ENCODE data around the gene TOMM7. TPM values are rescaled to one million over a fixed set of nuclear protein-coding genes. Genes with fewer than 3 reads are reported as not detected.

TOMM7 gene
- polyA plus RNA-seq (2011; rRNA removed) (575 and 685 TPM in 2 replicates), polyA plus RNA-seq (2017; fragmentation: RNase III; extraction: RNeasy Plus Mini Kit Qiagen cat#74134 plus additional on column Dnase treatment) (477 to 546 TPM (median 526 TPM) in 3 replicates), polyA minus RNA-seq (2011; rRNA and poly(A)+ RNA removed) (134 and 180 TPM in 2 replicates)
- 270 and 335 TPM in 2 replicates for polyA plus RNA-seq (2012; cell fraction: cytosol; rRNA removed)
- 54.9 and 94.0 TPM in 2 replicates for polyA plus RNA-seq (2012; cell fraction: nucleus; rRNA removed)

DNA sequence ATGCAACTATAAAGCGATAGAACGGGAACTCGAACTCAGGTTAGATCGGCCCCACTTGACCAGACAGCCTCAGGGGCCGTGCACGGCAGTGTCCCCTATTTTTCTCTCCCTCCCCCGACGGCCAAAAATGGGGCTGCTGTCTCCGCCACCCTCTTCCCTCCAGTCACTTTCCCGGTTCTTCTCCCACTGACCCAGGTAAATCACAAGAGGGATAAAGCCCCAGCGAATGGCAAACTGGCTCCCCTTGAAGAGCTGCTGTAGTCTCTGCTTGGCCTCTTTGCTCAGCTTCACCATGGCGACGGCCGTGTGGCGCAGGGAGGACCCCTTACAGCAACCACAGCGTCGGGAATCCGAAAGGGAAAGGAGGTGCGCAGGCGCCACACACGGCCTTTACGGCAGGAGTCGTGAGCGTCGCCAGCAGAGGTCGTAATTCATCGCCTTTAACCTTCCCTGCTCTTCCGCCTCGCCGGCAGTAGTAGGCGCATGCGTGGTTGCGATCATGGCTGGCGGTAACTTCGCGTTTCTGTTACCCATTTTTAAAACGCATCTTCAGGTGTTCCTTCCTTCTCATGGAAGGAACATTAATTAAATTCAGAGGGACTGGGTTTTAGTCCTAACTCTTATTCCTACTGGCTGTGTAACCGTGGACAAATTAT lies at the start of gene TOMM7:
Gene TOMM7, minus strand, starts transcription at position 364 of the 656 bp plus-strand sequence. Its CDS starts 70 bp downstream, at position 294.
- ChIA-PET POLR2A (interaction anchor here (2.0 kb wide), 1 partner anchor 37 kb away, joined by 7 read pairs; no protein-coding TSS in a partner anchor), CTCF (interaction anchor here (0.6 to 2.3 kb wide), 6 partner anchors 10 to 232 kb away, joined by 3 to 5 read pairs (median 4); no protein-coding TSS in a partner anchor)
- H3K4me2 ChIP-seq, result peak within 1 kb of the TSS; percentile 84
- ATAC-seq (peak; percentile 94 to 97), FAIRE-seq (peak; percentile 95), DNase-seq (ENCODE audit: low read depth in 1 of 2, low spot score in 1 of 2) (peak; percentile 93 to 98)
- H3K4me3 ChIP-seq, result peak within 1 kb of the TSS; percentile 83
- peaks cover 22% of the 10 kb centered on the region; the same call in 2 of the 3 replicates for H3K4me1 ChIP-seq
- H3K27ac ChIP-seq, result peak within 1 kb of the TSS; percentile 92 to 94
- no peaks in the 10 kb centered on the region for H3K9me3 ChIP-seq
- under 1% methylated on average over 36 of the region's 38 CpGs for WGBS (ENCODE audit: missing lambda C conversion rate)
- TF ChIP-seq HEYL (CRISPR knock-in tag; IDR thresholded peaks at IDR 0.05), result no peak
- TF ChIP-seq GATA3 (IDR thresholded peaks at IDR 0.05; ENCODE audit: borderline replicate concordance), result peak; percentile 63; the same call in 1 of the 2 replicates
- TF ChIP-seq SMC3 (IDR thresholded peaks at IDR 0.05), result peak; percentile 26; the same call in 1 of the 3 replicates
- TF ChIP-seq, protein P1, sequence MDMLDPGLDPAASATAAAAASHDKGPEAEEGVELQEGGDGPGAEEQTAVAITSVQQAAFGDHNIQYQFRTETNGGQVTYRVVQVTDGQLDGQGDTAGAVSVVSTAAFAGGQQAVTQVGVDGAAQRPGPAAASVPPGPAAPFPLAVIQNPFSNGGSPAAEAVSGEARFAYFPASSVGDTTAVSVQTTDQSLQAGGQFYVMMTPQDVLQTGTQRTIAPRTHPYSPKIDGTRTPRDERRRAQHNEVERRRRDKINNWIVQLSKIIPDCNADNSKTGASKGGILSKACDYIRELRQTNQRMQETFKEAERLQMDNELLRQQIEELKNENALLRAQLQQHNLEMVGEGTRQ (IDR thresholded peaks at IDR 0.05), result no peak
- TF ChIP-seq, protein P2, sequence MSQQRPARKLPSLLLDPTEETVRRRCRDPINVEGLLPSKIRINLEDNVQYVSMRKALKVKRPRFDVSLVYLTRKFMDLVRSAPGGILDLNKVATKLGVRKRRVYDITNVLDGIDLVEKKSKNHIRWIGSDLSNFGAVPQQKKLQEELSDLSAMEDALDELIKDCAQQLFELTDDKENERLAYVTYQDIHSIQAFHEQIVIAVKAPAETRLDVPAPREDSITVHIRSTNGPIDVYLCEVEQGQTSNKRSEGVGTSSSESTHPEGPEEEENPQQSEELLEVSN (IDR thresholded peaks at IDR 0.05; ENCODE audit: borderline replicate concordance, low read depth), result 0 out of 2 replicates have a peak, but pooled peaks have one; percentile 32
- no peak for TF ChIP-seq HOXB13 (CRISPR knock-in tag; IDR thresholded peaks at IDR 0.05; ENCODE audit: low read depth)
- TF ChIP-seq HOXA7 (CRISPR knock-in tag; IDR thresholded peaks at IDR 0.05), result no peak
- TF ChIP-seq, protein P3, sequence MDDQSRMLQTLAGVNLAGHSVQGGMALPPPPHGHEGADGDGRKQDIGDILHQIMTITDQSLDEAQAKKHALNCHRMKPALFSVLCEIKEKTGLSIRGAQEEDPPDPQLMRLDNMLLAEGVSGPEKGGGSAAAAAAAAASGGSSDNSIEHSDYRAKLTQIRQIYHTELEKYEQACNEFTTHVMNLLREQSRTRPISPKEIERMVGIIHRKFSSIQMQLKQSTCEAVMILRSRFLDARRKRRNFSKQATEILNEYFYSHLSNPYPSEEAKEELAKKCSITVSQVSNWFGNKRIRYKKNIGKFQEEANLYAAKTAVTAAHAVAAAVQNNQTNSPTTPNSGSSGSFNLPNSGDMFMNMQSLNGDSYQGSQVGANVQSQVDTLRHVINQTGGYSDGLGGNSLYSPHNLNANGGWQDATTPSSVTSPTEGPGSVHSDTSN (IDR thresholded peaks at IDR 0.05), result no peak
- no peak for TF ChIP-seq RCOR1 (IDR thresholded peaks at IDR 0.05; ENCODE audit: low read depth, low read length)
- no peak for TF ChIP-seq ZFP36 (IDR thresholded peaks at IDR 0.05; ENCODE audit: borderline replicate concordance, partially characterized antibody)
- no peak for TF ChIP-seq ZC3H11A (IDR thresholded peaks at IDR 0.05)
- TF ChIP-seq MYC (IDR thresholded peaks at IDR 0.05; ENCODE audit: borderline replicate concordance, low read length), result 0 out of 2 replicates have a peak, but pooled peaks have one; percentile 60
- peak in 1 of 2 experiments; percentile 79; a peak in 3 of 5 replicates for TF ChIP-seq JUN (IDR thresholded peaks at IDR 0.05)
- TF ChIP-seq SREBF2 (IDR thresholded peaks at IDR 0.05), result no peak
- TF ChIP-seq HOXB5 (CRISPR knock-in tag; IDR thresholded peaks at IDR 0.05), result no peak
- no peak for TF ChIP-seq JUNB (IDR thresholded peaks at IDR 0.05)
- TF ChIP-seq, protein P4, sequence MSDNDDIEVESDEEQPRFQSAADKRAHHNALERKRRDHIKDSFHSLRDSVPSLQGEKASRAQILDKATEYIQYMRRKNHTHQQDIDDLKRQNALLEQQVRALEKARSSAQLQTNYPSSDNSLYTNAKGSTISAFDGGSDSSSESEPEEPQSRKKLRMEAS (IDR thresholded peaks at IDR 0.05), result peak; percentile 85
- TF ChIP-seq TFCP2L1 (CRISPR knock-in tag; IDR thresholded peaks at IDR 0.05), result no peak
- no peak for TF ChIP-seq FOSL2 (IDR thresholded peaks at IDR 0.05)
- TF ChIP-seq FOSL2 (CRISPR knock-in tag; IDR thresholded peaks at IDR 0.05), result no peak
- no peak for TF ChIP-seq FOSB (CRISPR knock-in tag; IDR thresholded peaks at IDR 0.05)
- no peak for TF ChIP-seq ESRRA (IDR thresholded peaks at IDR 0.05; ENCODE audit: borderline replicate concordance, low read length)
- TF ChIP-seq, protein P5, sequence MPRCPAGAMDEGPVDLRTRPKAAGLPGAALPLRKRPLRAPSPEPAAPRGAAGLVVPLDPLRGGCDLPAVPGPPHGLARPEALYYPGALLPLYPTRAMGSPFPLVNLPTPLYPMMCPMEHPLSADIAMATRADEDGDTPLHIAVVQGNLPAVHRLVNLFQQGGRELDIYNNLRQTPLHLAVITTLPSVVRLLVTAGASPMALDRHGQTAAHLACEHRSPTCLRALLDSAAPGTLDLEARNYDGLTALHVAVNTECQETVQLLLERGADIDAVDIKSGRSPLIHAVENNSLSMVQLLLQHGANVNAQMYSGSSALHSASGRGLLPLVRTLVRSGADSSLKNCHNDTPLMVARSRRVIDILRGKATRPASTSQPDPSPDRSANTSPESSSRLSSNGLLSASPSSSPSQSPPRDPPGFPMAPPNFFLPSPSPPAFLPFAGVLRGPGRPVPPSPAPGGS (IDR thresholded peaks at IDR 0.05), result peak; percentile 78; the same call in 2 of the 3 replicates
- TF ChIP-seq RNF2 (IDR thresholded peaks at IDR 0.05; ENCODE audit: borderline replicate concordance, low read depth), result no peak
- TF ChIP-seq KDM5A (IDR thresholded peaks at IDR 0.05), result no peak
- TF ChIP-seq RARB (CRISPR knock-in tag; IDR thresholded peaks at IDR 0.05), result no peak
- TF ChIP-seq POLR2A (IDR thresholded peaks at IDR 0.05; ENCODE audit: low read length), result peak; percentile 84
- TF ChIP-seq, protein P6, sequence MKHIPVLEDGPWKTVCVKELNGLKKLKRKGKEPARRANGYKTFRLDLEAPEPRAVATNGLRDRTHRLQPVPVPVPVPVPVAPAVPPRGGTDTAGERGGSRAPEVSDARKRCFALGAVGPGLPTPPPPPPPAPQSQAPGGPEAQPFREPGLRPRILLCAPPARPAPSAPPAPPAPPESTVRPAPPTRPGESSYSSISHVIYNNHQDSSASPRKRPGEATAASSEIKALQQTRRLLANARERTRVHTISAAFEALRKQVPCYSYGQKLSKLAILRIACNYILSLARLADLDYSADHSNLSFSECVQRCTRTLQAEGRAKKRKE (CRISPR knock-in tag; IDR thresholded peaks at IDR 0.05; ENCODE audit: low read depth), result no peak
- TF ChIP-seq EHMT2 (IDR thresholded peaks at IDR 0.05; ENCODE audit: low read depth), result no peak
- TF ChIP-seq CHD4 (IDR thresholded peaks at IDR 0.05; ENCODE audit: borderline replicate concordance), result no peak
- TF ChIP-seq, protein P7, sequence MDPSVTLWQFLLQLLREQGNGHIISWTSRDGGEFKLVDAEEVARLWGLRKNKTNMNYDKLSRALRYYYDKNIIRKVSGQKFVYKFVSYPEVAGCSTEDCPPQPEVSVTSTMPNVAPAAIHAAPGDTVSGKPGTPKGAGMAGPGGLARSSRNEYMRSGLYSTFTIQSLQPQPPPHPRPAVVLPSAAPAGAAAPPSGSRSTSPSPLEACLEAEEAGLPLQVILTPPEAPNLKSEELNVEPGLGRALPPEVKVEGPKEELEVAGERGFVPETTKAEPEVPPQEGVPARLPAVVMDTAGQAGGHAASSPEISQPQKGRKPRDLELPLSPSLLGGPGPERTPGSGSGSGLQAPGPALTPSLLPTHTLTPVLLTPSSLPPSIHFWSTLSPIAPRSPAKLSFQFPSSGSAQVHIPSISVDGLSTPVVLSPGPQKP (IDR thresholded peaks at IDR 0.05; ENCODE audit: low read depth, low read length), result no peak
- TF ChIP-seq NR3C1 (IDR thresholded peaks at IDR 0.05), result no peak
- no peak for TF ChIP-seq CEBPB (IDR thresholded peaks at IDR 0.05)
